ENCODE data around the gene IFIT5. TPM values are rescaled to one million over a fixed set of nuclear protein-coding genes. Genes with fewer than 3 reads are reported as not detected.

The IFIT5 gene
- total RNA-seq, 2 experiments from 2014 or later = 0.36 to 0.57 TPM

GRCh38 chr10:89414879-89415821 lies 782 bp downstream of the IFIT5 start:
- no peaks in the 10 kb centered on the region for H4K20me1 ChIP-seq (ENCODE audit: insufficient read depth, low read length)
- H3K79me2 ChIP-seq (ENCODE audit: insufficient read depth, low read depth, low read length) = no peaks in the 10 kb centered on the region
- DNase-seq (ENCODE audit: low spot score) = no peak
- CTCF ChIA-PET (ENCODE audit: unreplicated experiment) = no interaction called here
- BruUV-seq (replicated peaks) = no TSS peak
- peak overlapping the region; percentile 98 for H2AFZ ChIP-seq (ENCODE audit: low read length)
- H3K9me2 ChIP-seq (ENCODE audit: insufficient read depth, low read length) = no peaks in the 10 kb centered on the region
- H3K9me3 ChIP-seq (ENCODE audit: low read length) = no peaks in the 10 kb centered on the region
- intact Hi-C loops (cut with micrococcal nuclease; ENCODE audit: unreplicated experiment) = loop anchor here (5.0 kb wide), 1 partner anchor 158 kb away; no protein-coding TSS in a partner anchor
- peak overlapping the region; percentile 74 for H3K4me3 ChIP-seq (ENCODE audit: low read depth, low read length, poor library complexity, severe bottlenecking)
- no peak for TF ChIP-seq CTCF (conservative IDR thresholded peaks at IDR 0.05; ENCODE audit: low read length)
- TF ChIP-seq EZH2phosphoT487 (IDR thresholded peaks at IDR 0.05; ENCODE audit: borderline replicate concordance, low read depth, low read length) = no peak
- H3K4me1 ChIP-seq (ENCODE audit: insufficient read depth, low read length, poor library complexity, severe bottlenecking) = peaks cover 3% of the 10 kb centered on the region
- POLR2A ChIA-PET = interaction anchor here (1.0 to 1.4 kb wide), 4 partner anchors 17 to 91 kb away, joined by 3 to 5 read pairs (median 4); no protein-coding TSS in a partner anchor
- H3K36me3 ChIP-seq (ENCODE audit: insufficient read depth, low read length) = no peaks in the 10 kb centered on the region
- no peak overlapping the region for H3K27ac ChIP-seq (ENCODE audit: low read depth, low read length, poor library complexity, severe bottlenecking)
- peak overlapping the region; percentile 75 for H3K4me2 ChIP-seq (ENCODE audit: low read length)

GRCh38 chr10:89416465-89416864 lies 2.1 kb downstream of the IFIT5 start:
- intact Hi-C loops (cut with micrococcal nuclease; ENCODE audit: unreplicated experiment) = no loop called here
- H4K20me1 ChIP-seq (ENCODE audit: insufficient read depth, low read length) = no peaks in the 10 kb centered on the region
- no peaks in the 10 kb centered on the region for H3K36me3 ChIP-seq (ENCODE audit: insufficient read depth, low read length)
- ChIA-PET POLR2A (no interaction called here), CTCF (ENCODE audit: unreplicated experiment) (no interaction called here)
- H3K9me2 ChIP-seq (ENCODE audit: insufficient read depth, low read length) = no peaks in the 10 kb centered on the region
- H2AFZ ChIP-seq (ENCODE audit: low read length) = no peak overlapping the region
- no peak overlapping the region for H3K4me3 ChIP-seq (ENCODE audit: low read depth, low read length, poor library complexity, severe bottlenecking)
- no peak for TF ChIP-seq CTCF (conservative IDR thresholded peaks at IDR 0.05; ENCODE audit: low read length)
- no peak for TF ChIP-seq EZH2phosphoT487 (IDR thresholded peaks at IDR 0.05; ENCODE audit: borderline replicate concordance, low read depth, low read length)
- DNase-seq (ENCODE audit: low spot score) = no peak
- BruUV-seq (replicated peaks) = no TSS peak
- H3K79me2 ChIP-seq (ENCODE audit: insufficient read depth, low read depth, low read length) = no peaks in the 10 kb centered on the region
- no peak overlapping the region for H3K27ac ChIP-seq (ENCODE audit: low read depth, low read length, poor library complexity, severe bottlenecking)
- H3K4me1 ChIP-seq (ENCODE audit: insufficient read depth, low read length, poor library complexity, severe bottlenecking) = peaks cover 3% of the 10 kb centered on the region
- no peak overlapping the region for H3K4me2 ChIP-seq (ENCODE audit: low read length)
- H3K9me3 ChIP-seq (ENCODE audit: low read length) = no peaks in the 10 kb centered on the region

GRCh38 chr10:89419548-89419947 lies 5.2 kb downstream of the IFIT5 start:
- H3K4me3 ChIP-seq (ENCODE audit: low read depth, low read length, poor library complexity, severe bottlenecking) = no peak overlapping the region
- H3K9me2 ChIP-seq (ENCODE audit: insufficient read depth, low read length) = no peaks in the 10 kb centered on the region
- H4K20me1 ChIP-seq (ENCODE audit: insufficient read depth, low read length) = no peaks in the 10 kb centered on the region
- H3K36me3 ChIP-seq (ENCODE audit: insufficient read depth, low read length) = no peaks in the 10 kb centered on the region
- no peaks in the 10 kb centered on the region for H3K9me3 ChIP-seq (ENCODE audit: low read length)
- TF ChIP-seq EZH2phosphoT487 (IDR thresholded peaks at IDR 0.05; ENCODE audit: borderline replicate concordance, low read depth, low read length) (no peak), CTCF (conservative IDR thresholded peaks at IDR 0.05; ENCODE audit: low read length) (peak; percentile 64)
- H2AFZ ChIP-seq (ENCODE audit: low read length) = no peak overlapping the region
- H3K4me1 ChIP-seq (ENCODE audit: insufficient read depth, low read length, poor library complexity, severe bottlenecking) = no peaks in the 10 kb centered on the region
- H3K79me2 ChIP-seq (ENCODE audit: insufficient read depth, low read depth, low read length) = no peaks in the 10 kb centered on the region
- H3K4me2 ChIP-seq (ENCODE audit: low read length) = no peak overlapping the region
- no peak overlapping the region for H3K27ac ChIP-seq (ENCODE audit: low read depth, low read length, poor library complexity, severe bottlenecking)
- intact Hi-C loops (cut with micrococcal nuclease; ENCODE audit: unreplicated experiment) = no loop called here
- ChIA-PET CTCF (ENCODE audit: unreplicated experiment) (no interaction called here), POLR2A (no interaction called here)
- BruUV-seq (replicated peaks) = no TSS peak
- peak; percentile 33 for DNase-seq (ENCODE audit: low spot score)
